ENCODE measurements around the gene PTGES2. TPM values are rescaled to one million over a fixed set of nuclear protein-coding genes. Genes with fewer than 3 reads are reported as not detected.

Gene PTGES2
- total RNA-seq = 10 to 100 TPM; 47.7 to 48.5 TPM

DNA sequence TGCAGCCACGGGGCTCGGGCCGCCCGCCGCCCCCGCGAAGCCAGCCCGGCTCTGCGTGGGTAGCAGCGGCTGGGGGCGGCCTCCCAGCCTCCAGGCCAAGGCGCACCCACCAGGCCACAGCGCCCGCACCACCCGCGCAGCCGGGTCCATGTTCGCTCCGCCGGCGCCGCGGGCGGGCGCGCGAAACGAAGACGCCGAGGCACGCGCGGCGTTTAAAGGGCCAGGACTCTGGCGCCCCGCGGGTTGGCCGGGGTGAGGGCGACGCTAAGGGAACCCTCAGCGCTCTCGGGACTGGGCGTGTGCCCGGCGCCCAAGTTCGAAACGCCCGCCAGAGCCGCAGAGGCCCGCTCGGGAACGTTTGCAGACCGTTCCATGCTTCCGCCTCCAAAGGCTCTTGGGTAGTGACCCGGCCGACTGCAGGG lies at the start of gene PTGES2:
PTGES2 (minus strand) TSS at position 162 of the 422 bp plus-strand sequence; CDS start at position 150, 12 bp downstream.
- intact Hi-C loops (cut with DNase I, micrococcal nuclease) = loop anchor here (1.0 to 5.0 kb wide), 6 partner anchors 10 to 905 kb away; partner anchors contain the start of genes COQ4 (in 1 of the 2), NAIF1 (in 1 of the 2), SET (in 1 of the 2) and SLC25A25 (in 1 of the 2)
- Mint-ChIP-seq H3K27me3 (peaks cover 2% of the 10 kb centered on the region), H3K4me3 (peak within 1 kb of the TSS; percentile 96), H3K36me3 (ENCODE audit: low read depth) (peaks cover 15% of the 10 kb centered on the region), H3K27ac (peak within 1 kb of the TSS; percentile 96), H3K9me3 (ENCODE audit: low read depth) (no peaks in the 10 kb centered on the region), H3K4me1 (peaks cover 29% of the 10 kb centered on the region)
- ATAC-seq (peak; percentile 73), DNase-seq (peak; percentile 88)
- POLR2A ChIA-PET = interaction anchor here (1.3 kb wide), 1 partner anchor 33 kb away, joined by 5 read pairs; the partner anchor contains the start of gene BBLN
- CTCF ChIA-PET = interaction anchor here (0.5 to 1.2 kb wide), 2 partner anchors 10 to 241 kb away, joined by 3 read pairs; no protein-coding TSS in a partner anchor

DNA sequence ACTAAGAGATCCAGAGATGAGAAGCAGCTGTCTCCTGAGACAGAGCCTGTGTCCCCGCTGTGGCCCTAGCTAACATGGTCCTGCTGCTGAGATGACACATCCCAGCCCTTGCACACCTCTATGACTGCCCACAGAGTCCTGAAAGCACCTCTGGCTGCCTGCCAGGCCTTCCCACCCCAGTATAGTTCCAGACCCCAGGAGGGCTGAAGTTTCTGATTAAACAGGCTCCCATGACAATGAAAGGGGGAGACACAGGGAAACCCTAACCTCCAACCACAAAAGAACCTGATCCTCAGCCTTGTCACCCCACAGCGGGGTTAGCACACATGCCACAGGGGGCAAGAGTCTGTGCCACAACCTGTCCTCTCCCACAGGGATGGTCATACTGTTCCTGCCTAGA lies 48.2 kb upstream of the PTGES2 start:
- Mint-ChIP-seq H3K27me3 (no peaks in the 10 kb centered on the region), H3K4me1 (no peaks in the 10 kb centered on the region), H3K27ac (peak overlapping the region; percentile 19), H3K9me3 (ENCODE audit: low read depth) (no peaks in the 10 kb centered on the region), H3K36me3 (ENCODE audit: low read depth) (peaks cover 28% of the 10 kb centered on the region), H3K4me3 (no peak overlapping the region)
- intact Hi-C loops (cut with DNase I, micrococcal nuclease) = no loop called here
- CTCF ChIA-PET = interaction anchor here (0.9 to 1.1 kb wide), 2 partner anchors 8 to 12 kb away, joined by 3 read pairs; no protein-coding TSS in a partner anchor
- no peak for DNase-seq
- POLR2A ChIA-PET = no interaction called here
- no peak for ATAC-seq

DNA sequence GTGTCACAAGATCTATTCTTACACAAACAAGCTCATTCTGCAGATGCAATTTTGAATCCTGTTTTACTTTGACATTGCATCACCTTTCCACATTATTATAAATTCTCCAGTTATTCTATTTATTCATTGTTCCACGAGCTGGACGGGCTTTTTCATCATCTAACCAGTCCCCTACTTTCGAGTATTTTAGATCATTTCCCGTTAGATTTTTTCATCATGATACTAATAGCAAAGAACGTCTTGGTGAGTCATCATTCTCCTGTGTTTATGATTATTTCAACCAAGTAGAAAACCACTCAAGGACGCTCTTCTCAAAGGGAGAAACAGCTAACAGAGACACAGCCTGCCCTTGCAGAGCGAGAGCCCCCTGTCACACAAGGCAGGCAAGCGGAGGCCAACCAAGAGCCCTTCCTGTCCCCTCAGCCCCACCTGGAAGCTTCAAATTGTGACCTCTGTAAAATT lies 47.6 kb upstream of the PTGES2 start:
- ATAC-seq = no peak
- CTCF ChIA-PET = interaction anchor here (0.6 to 1.6 kb wide), 5 partner anchors 9 to 187 kb away, joined by 3 to 6 read pairs (median 3); no protein-coding TSS in a partner anchor
- H3K9me3 Mint-ChIP-seq (ENCODE audit: low read depth) = no peaks in the 10 kb centered on the region
- no peak overlapping the region for H3K27ac Mint-ChIP-seq
- intact Hi-C loops (cut with DNase I, micrococcal nuclease) = no loop called here
- peaks cover 23% of the 10 kb centered on the region for H3K36me3 Mint-ChIP-seq (ENCODE audit: low read depth)
- POLR2A ChIA-PET = no interaction called here
- no peak for DNase-seq
- no peaks in the 10 kb centered on the region for H3K4me1 Mint-ChIP-seq
- no peak overlapping the region for H3K4me3 Mint-ChIP-seq
- H3K27me3 Mint-ChIP-seq = no peaks in the 10 kb centered on the region

DNA sequence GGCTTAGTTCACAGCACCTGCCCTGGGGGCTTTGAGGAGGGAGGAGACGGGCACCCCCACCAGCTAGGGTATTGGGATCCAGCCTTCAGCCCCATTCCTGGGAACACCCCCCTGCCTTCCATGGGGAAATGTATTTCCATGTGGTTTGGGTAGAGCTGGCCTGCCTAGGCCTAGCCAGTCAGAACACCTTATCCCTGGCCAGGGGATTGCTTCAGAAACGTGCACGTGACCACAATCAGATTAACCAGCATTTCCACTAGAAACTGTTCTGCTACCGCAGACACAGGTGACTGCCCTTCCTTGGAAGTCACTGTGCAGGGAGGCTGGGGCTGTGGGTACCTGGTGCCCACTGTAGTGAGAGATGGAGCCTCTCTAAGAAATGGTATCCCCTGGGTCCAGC lies 46.5 kb upstream of the PTGES2 start:
- peaks cover 16% of the 10 kb centered on the region for H3K36me3 Mint-ChIP-seq (ENCODE audit: low read depth)
- H3K27me3 Mint-ChIP-seq = no peaks in the 10 kb centered on the region

DNA sequence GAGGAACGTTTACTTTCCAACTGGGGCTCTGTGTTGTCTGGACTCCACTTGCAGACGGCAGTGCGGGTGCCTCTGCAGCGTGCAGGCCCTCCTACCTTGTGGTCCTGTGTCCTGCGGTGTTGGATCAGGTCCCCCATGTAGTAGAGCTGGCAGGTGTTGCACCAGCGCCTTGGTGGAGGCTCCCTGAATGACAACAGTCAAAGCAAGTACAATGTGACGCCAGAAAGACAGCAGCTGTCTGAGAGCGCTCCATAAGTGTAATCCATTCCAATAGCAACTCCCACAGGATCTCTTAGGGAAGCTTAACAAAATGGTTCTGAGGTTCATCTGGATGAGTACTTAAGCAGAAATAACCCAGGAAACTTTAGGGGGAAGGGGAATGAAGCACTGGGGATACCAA lies 42.4 kb upstream of the PTGES2 start:
- H3K4me1 Mint-ChIP-seq = no peaks in the 10 kb centered on the region
- intact Hi-C loops (cut with DNase I, micrococcal nuclease) = no loop called here
- ChIA-PET POLR2A (no interaction called here), CTCF (interaction anchor here (1.2 kb wide), 1 partner anchor 9 kb away, joined by 4 read pairs; no protein-coding TSS in a partner anchor)
- no peak overlapping the region for H3K4me3 Mint-ChIP-seq
- no peaks in the 10 kb centered on the region for H3K27me3 Mint-ChIP-seq
- H3K27ac Mint-ChIP-seq = no peak overlapping the region
- H3K36me3 Mint-ChIP-seq (ENCODE audit: low read depth) = peaks cover 13% of the 10 kb centered on the region
- DNase-seq (no peak), ATAC-seq (no peak)
- no peaks in the 10 kb centered on the region for H3K9me3 Mint-ChIP-seq (ENCODE audit: low read depth)

More for the DNA sequence above, 46.5 kb upstream of the PTGES2 start:
- Mint-ChIP-seq H3K9me3 (ENCODE audit: low read depth) (no peaks in the 10 kb centered on the region), H3K27ac (no peak overlapping the region), H3K4me3 (no peak overlapping the region), H3K4me1 (no peaks in the 10 kb centered on the region)
- ChIA-PET CTCF (interaction anchor here (0.6 to 1.6 kb wide), 2 partner anchors 19 to 726 kb away, joined by 4 to 6 read pairs; no protein-coding TSS in a partner anchor), POLR2A (no interaction called here)
- intact Hi-C loops (cut with DNase I, micrococcal nuclease) = no loop called here
- DNase-seq = no peak
- ATAC-seq = no peak

DNA sequence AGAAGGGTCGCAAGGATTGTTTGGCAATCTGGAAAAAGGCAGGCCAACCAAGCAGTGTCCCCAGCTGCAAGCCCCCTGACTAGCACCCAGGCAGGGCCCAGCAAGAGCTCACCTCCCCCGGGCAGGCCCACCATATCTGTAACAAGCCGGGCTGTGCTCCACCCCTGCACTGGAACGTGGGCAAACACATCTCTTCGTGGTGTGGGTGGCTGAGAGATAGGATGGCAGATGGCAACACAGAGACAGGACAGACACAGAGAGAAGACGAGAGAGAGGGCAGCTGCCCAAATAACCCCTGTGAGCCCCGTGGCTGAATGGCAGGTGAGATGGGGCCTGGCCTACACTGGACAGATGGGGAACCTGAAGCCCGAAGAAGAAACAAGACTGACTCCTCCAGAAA lies 42.0 kb upstream of the PTGES2 start:
- POLR2A ChIA-PET = no interaction called here
- CTCF ChIA-PET = interaction anchor here (1.2 kb wide), 1 partner anchor 9 kb away, joined by 4 read pairs; no protein-coding TSS in a partner anchor

DNA sequence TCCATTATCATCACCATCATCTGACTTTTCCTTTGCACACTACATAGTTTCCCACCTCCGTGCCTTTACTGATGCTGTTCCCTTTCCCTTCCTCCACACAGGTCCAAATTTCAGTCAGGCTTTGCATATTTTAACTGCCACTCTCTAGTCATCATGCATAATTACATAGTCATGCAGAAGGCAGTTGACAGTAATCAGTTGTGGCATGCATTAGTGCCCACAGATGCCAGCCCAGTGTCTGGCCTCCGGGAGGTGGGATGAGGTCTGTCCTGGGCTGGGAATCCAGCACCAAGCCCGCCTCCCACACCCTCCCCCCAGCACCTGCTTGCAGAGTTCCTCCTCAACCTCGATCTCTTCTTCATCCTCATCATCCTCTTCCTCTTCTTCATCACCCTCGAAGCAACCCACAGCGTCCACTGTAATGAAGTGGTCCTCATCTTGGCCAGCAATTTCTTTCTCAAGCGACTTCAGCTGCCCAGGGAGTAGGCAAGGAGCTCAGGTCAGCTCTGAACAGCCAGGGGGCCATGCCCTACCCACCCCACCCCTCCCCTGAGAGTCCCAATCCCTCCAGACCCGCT lies 41.3 kb upstream of the PTGES2 start:
- POLR2A ChIA-PET = no interaction called here
- intact Hi-C loops (cut with DNase I, micrococcal nuclease) = no loop called here
- no peak for ATAC-seq
- no peak for DNase-seq
- Mint-ChIP-seq H3K9me3 (ENCODE audit: low read depth) (no peaks in the 10 kb centered on the region), H3K4me3 (no peak overlapping the region), H3K27ac (no peak overlapping the region), H3K27me3 (no peaks in the 10 kb centered on the region), H3K36me3 (ENCODE audit: low read depth) (peaks cover 18% of the 10 kb centered on the region), H3K4me1 (no peaks in the 10 kb centered on the region)
- CTCF ChIA-PET = interaction anchor here (1.2 kb wide), 1 partner anchor 8 kb away, joined by 4 read pairs; no protein-coding TSS in a partner anchor

More for the DNA sequence above, 42.0 kb upstream of the PTGES2 start:
- Mint-ChIP-seq H3K27ac (no peak overlapping the region), H3K27me3 (no peaks in the 10 kb centered on the region), H3K36me3 (ENCODE audit: low read depth) (peaks cover 14% of the 10 kb centered on the region), H3K9me3 (ENCODE audit: low read depth) (no peaks in the 10 kb centered on the region), H3K4me3 (no peak overlapping the region), H3K4me1 (no peaks in the 10 kb centered on the region)
- ATAC-seq (no peak), DNase-seq (no peak)
- intact Hi-C loops (cut with DNase I, micrococcal nuclease) = no loop called here

DNA sequence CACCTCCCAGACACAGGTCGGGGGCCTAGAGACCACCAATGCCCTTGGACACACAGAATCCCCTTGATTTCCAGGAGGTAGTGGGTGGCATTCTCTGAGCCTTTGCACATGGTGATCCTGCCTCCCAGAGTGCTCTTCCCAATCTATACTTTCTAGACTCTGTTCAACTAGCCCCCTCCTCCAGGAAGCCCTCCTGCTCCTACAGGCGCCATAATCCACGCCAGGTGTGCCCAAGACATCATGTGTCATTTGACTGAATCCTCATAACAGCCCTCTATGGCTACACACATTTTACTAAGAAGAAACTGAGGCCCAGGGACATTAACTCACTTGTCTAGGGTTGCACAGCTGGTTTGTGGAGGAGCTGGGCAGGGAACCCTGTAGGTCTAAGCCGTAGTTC lies 39.7 kb upstream of the PTGES2 start:
- ChIA-PET POLR2A (no interaction called here), CTCF (no interaction called here)
- Mint-ChIP-seq H3K9me3 (ENCODE audit: low read depth) (no peaks in the 10 kb centered on the region), H3K27me3 (no peaks in the 10 kb centered on the region), H3K4me3 (no peak overlapping the region), H3K4me1 (peaks cover 3% of the 10 kb centered on the region), H3K36me3 (ENCODE audit: low read depth) (peaks cover 23% of the 10 kb centered on the region), H3K27ac (no peak overlapping the region)
- intact Hi-C loops (cut with DNase I, micrococcal nuclease) = no loop called here
- ATAC-seq (no peak), DNase-seq (no peak)

DNA sequence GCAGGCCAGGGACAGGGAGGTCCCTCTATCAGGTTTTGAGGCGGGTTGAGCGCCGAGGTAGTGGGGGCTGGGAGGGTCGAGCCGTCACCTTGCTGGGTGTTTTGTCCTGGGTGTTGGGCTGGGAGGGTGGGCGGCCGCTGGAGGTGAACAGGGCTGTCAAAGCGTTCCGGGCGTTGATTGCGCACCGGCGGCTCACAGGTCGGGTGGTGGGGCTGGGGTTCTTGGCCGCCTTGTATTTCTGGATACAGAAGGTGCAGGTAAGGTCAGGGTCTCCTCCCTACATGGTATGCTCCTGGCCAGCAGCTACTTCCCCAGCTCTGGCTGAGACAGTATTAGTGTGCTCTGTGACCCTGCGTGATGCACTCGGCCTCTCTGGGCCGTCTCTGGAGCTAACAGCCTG lies 38.6 kb upstream of the PTGES2 start:
- no peaks in the 10 kb centered on the region for H3K9me3 Mint-ChIP-seq (ENCODE audit: low read depth)
- H3K4me1 Mint-ChIP-seq = peaks cover 9% of the 10 kb centered on the region
- H3K27ac Mint-ChIP-seq = no peak overlapping the region
- CTCF ChIA-PET = no interaction called here
- no peak overlapping the region for H3K4me3 Mint-ChIP-seq
- ATAC-seq (no peak), DNase-seq (no peak)
- H3K27me3 Mint-ChIP-seq = no peaks in the 10 kb centered on the region
- intact Hi-C loops (cut with DNase I, micrococcal nuclease) = no loop called here
- peaks cover 24% of the 10 kb centered on the region for H3K36me3 Mint-ChIP-seq (ENCODE audit: low read depth)
- POLR2A ChIA-PET = no interaction called here

DNA sequence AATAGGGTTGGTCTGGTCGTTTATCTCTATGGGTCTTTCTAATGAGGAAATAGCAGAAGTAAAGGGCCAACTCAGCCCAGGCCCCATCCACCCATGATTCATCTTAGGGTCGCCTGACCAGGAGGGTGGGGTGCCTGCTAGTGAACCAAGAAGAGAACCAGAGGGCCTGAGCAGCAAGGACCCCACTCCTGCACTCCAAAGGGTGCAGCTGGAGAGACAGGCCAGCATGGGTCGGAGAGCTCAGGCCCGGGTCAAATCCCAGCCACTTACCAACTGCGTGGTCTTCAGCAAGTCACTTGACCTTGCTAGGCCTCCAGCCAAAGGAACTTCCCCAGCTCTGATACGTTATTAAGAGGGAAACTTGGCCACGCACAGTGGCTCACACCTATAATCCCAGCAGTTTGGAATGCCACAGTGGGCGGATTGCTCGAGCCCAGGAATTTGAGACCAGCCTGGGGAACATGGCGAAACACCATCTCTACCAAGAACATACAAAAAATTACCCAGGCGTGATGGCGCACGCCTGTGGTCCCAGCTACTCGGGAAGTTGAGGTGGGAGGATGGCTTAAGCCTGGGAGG lies 36.9 kb upstream of the PTGES2 start:
- peaks cover 22% of the 10 kb centered on the region for H3K36me3 Mint-ChIP-seq (ENCODE audit: low read depth)
- H3K9me3 Mint-ChIP-seq (ENCODE audit: low read depth) = no peaks in the 10 kb centered on the region
- H3K4me3 Mint-ChIP-seq = no peak overlapping the region
- no peak overlapping the region for H3K27ac Mint-ChIP-seq
- POLR2A ChIA-PET = no interaction called here
- peaks cover 16% of the 10 kb centered on the region for H3K4me1 Mint-ChIP-seq
- DNase-seq (no peak), ATAC-seq (no peak)
- CTCF ChIA-PET = no interaction called here
- no peaks in the 10 kb centered on the region for H3K27me3 Mint-ChIP-seq
- intact Hi-C loops (cut with DNase I, micrococcal nuclease) = no loop called here

DNA sequence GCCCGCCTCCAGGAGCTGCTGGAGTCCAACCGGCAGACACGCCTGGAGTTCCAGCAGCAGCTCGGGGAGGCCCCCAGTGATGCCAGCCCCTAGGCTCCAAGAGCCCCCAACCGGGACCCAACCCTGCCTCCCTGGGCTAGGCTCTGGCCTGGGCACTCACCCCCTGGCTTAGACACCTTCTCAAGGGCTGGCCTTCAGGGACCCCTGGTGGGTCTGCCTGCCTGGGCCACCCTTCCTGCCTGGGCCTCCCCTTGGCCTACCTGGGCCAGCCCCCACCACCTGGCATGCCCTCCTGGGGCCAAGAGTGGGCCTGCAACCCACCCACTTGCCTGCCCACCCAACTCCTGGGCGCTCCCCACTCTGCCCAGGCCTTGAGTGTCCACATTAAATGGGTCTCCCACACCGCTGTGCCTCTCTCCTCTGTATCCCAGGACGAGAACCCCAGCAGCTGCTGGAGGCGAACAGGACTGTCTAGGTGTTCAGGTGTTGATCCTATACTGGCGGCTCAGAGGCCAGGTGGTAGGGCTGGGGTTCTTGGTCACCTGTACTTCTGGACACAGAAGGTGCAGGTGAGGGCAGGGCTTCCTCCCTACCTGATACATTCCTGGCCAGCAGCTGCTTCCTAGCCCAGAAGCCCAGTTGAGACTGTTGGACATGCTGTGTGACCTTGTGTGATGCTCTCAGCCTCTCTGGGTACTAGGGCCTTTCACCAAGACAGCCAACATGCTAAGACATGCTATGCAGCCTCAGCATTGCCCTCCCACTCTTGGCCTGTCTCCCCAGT lies 36.2 kb upstream of the PTGES2 start:
- Mint-ChIP-seq H3K36me3 (ENCODE audit: low read depth) (peaks cover 20% of the 10 kb centered on the region), H3K4me3 (no peak overlapping the region), H3K9me3 (ENCODE audit: low read depth) (no peaks in the 10 kb centered on the region), H3K27ac (no peak overlapping the region), H3K27me3 (no peaks in the 10 kb centered on the region), H3K4me1 (peaks cover 19% of the 10 kb centered on the region)
- intact Hi-C loops (cut with DNase I, micrococcal nuclease) = no loop called here
- ChIA-PET CTCF (no interaction called here), POLR2A (no interaction called here)
- no peak for DNase-seq
- ATAC-seq = no peak

All from activated CD4-positive, alpha-beta T cell treated with anti-CD3 and anti-CD28 coated beads for 36 hours (primary cell).